Astrocyte (in vitro differentiated cells and primary cell): ENCODE results near the gene PPIF. TPM values are rescaled to one million over a fixed set of nuclear protein-coding genes. Genes with fewer than 3 reads are reported as not detected.

ENCODE experiments used
- DNase-seq: peaks from one replicate; pipeline ENCODE4 v3.0.0-alpha.2; 2010; ENCODE audit warnings: low read depth
- FAIRE-seq: peaks from 2 replicates; lab custom pipeline; 2011; peaks lifted over from hg19 to GRCh38; lab: Jason Lieb, UNC
- H2AFZ ChIP-seq: 2 replicates; pipeline ENCODE4 v1.6.0; 2012; ENCODE audit warnings: low read depth, low read length, inconsistent platforms
- H3K27ac ChIP-seq: 2 replicates; pipeline ENCODE4 v1.5.1; 2011; ENCODE audit warnings: low read depth, low read length, inconsistent platforms
- H3K27me3 ChIP-seq: 2 replicates; pipeline ENCODE4 v1.6.0; 2011; ENCODE audit warnings: low read length, inconsistent platforms; ENCODE audit not compliant: insufficient read depth
- H3K36me3 ChIP-seq: 2 replicates; pipeline ENCODE4 v1.5.1; 2011; ENCODE audit warnings: low read length, inconsistent platforms; ENCODE audit not compliant: insufficient read depth
- H3K4me1 ChIP-seq: 2 replicates; pipeline ENCODE4 v1.5.1; 2011; ENCODE audit warnings: low read length, inconsistent platforms; ENCODE audit not compliant: insufficient read depth
- H3K4me2 ChIP-seq: 2 replicates; pipeline ENCODE4 v1.6.0; 2012; ENCODE audit warnings: low read length, inconsistent platforms
- H3K4me3 ChIP-seq: 2 replicates; pipeline ENCODE4 v1.5.1; 2011; ENCODE audit warnings: low read depth, mild to moderate bottlenecking, low read length, inconsistent platforms; ENCODE audit not compliant: insufficient read depth
- H3K79me2 ChIP-seq: 2 replicates; pipeline ENCODE4 v1.6.0; 2012; ENCODE audit warnings: mild to moderate bottlenecking, low read length, inconsistent platforms; ENCODE audit not compliant: insufficient read depth
- H3K9ac ChIP-seq: 2 replicates; pipeline ENCODE4 v1.6.0; 2012; ENCODE audit warnings: mild to moderate bottlenecking, low read length, inconsistent platforms
- H3K9me3 ChIP-seq: 2 replicates; pipeline ENCODE4 v1.5.1; 2012; ENCODE audit warnings: low read depth, mild to moderate bottlenecking, low read length, inconsistent platforms; ENCODE audit not compliant: insufficient read depth
- H4K20me1 ChIP-seq: 2 replicates; pipeline ENCODE4 v1.6.0; 2012; ENCODE audit warnings: low read length, inconsistent platforms; ENCODE audit not compliant: insufficient read depth
- H3K27ac Mint-ChIP-seq: one replicate; pipeline ENCODE4 v1.8.0; 2021; ENCODE audit warnings: mild to moderate bottlenecking, mixed read lengths; ENCODE audit not compliant: unreplicated experiment
- H3K27me3 Mint-ChIP-seq: one replicate; pipeline ENCODE4 v1.8.0; 2021; ENCODE audit warnings: low read depth, mixed read lengths; ENCODE audit not compliant: unreplicated experiment
- H3K36me3 Mint-ChIP-seq: one replicate; pipeline ENCODE4 v1.8.0; 2021; ENCODE audit warnings: low read depth, mixed read lengths; ENCODE audit not compliant: unreplicated experiment
- H3K4me1 Mint-ChIP-seq: one replicate; pipeline ENCODE4 v1.8.0; 2021; ENCODE audit warnings: low read depth, mixed read lengths; ENCODE audit not compliant: unreplicated experiment
- H3K4me3 Mint-ChIP-seq: one replicate; pipeline ENCODE4 v1.8.0; 2021; ENCODE audit warnings: mild to moderate bottlenecking, moderate library complexity, mixed read lengths; ENCODE audit not compliant: unreplicated experiment
- H3K9me3 Mint-ChIP-seq: one replicate; pipeline ENCODE4 v1.8.0; 2021; ENCODE audit warnings: mild to moderate bottlenecking, mixed read lengths; ENCODE audit not compliant: unreplicated experiment
- EZH2 ChIP-seq: IDR thresholded peaks from 2 replicates; pipeline ENCODE4 v1.6.1; 2012; ENCODE audit warnings: mild to moderate bottlenecking, low read length, inconsistent platforms; ENCODE audit not compliant: insufficient read depth
- total RNA-seq: library from RNA; stranded (reverse); gene quantifications from 2 replicates; pipeline ENCODE4 v1.2.1, GENCODE V29; 2021
- TF ChIP-seq, protein P1 (sequence below): IDR thresholded peaks from 2 replicates; pipeline ENCODE4 v1.5.1; 2011; ENCODE audit warnings: low read depth, mild to moderate bottlenecking, inconsistent platforms, low read length, moderate library complexity; ENCODE audit not compliant: insufficient read depth

The PPIF gene
- total RNA-seq, 1 donor from 2014 or later: 31.7 TPM

DNA sequence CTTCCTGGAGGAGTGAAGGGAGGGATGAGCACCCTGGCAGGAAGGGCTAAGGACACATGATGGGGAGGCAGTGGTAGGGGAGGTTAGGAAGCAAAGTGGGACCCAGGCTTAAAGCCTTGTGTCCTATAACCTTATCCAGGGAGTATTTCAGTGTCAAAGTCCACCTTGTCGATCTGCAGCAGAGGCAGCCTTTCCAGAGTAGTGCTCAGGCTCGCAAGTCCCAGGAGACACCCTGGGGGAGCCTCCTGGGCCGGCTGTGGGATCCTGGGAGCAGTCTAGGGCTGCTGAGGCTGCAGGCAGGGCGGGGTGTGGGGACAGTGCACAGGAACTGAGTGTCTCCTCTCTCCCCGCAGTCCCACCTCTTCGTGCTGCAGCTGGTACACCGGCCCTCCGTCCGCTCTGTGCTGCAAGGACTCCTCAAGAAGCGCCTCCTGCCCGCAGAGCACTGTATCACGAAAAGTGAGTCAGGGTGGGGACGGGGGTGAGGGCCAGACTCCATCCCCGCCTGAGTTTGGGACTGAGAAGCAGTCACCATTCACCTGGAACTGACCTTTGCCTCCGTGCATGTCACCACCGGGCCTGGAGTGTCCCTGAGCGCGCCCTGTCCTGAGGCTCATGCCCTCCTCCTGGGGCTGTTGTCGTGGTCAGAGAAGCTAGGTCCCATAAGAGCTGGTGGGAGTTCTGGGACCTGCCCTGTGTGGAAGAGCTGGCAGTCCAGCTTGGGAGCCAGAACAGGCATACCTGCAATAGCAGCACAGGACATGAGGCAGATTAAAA is 45.3 kb upstream of the PPIF start:
- Histone ChIP-seq H3K4me3 (no peak overlapping the region), H3K9me3 (no peaks in the 10 kb centered on the region), H3K79me2 (peaks cover 7% of the 10 kb centered on the region), H3K4me1 (peaks cover 27% of the 10 kb centered on the region), H3K27ac (no peak overlapping the region), H4K20me1 (peaks cover 90% of the 10 kb centered on the region), H3K27me3 (no peaks in the 10 kb centered on the region), H2AFZ (no peak overlapping the region), H3K4me2 (no peak overlapping the region), H3K36me3 (peaks cover 46% of the 10 kb centered on the region), H3K9ac (no peak overlapping the region)
- no peak overlapping the region for H3K27ac Mint-ChIP-seq
- H3K36me3 Mint-ChIP-seq: peaks cover 12% of the 10 kb centered on the region
- FAIRE-seq (no peak), DNase-seq (no peak)
- TF ChIP-seq EZH2: no peak
- TF ChIP-seq, protein P1, sequence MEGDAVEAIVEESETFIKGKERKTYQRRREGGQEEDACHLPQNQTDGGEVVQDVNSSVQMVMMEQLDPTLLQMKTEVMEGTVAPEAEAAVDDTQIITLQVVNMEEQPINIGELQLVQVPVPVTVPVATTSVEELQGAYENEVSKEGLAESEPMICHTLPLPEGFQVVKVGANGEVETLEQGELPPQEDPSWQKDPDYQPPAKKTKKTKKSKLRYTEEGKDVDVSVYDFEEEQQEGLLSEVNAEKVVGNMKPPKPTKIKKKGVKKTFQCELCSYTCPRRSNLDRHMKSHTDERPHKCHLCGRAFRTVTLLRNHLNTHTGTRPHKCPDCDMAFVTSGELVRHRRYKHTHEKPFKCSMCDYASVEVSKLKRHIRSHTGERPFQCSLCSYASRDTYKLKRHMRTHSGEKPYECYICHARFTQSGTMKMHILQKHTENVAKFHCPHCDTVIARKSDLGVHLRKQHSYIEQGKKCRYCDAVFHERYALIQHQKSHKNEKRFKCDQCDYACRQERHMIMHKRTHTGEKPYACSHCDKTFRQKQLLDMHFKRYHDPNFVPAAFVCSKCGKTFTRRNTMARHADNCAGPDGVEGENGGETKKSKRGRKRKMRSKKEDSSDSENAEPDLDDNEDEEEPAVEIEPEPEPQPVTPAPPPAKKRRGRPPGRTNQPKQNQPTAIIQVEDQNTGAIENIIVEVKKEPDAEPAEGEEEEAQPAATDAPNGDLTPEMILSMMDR: no peak
- H3K4me3 Mint-ChIP-seq: no peak overlapping the region
- no peaks in the 10 kb centered on the region for H3K27me3 Mint-ChIP-seq
- H3K4me1 Mint-ChIP-seq: peaks cover 15% of the 10 kb centered on the region
- no peaks in the 10 kb centered on the region for H3K9me3 Mint-ChIP-seq

DNA sequence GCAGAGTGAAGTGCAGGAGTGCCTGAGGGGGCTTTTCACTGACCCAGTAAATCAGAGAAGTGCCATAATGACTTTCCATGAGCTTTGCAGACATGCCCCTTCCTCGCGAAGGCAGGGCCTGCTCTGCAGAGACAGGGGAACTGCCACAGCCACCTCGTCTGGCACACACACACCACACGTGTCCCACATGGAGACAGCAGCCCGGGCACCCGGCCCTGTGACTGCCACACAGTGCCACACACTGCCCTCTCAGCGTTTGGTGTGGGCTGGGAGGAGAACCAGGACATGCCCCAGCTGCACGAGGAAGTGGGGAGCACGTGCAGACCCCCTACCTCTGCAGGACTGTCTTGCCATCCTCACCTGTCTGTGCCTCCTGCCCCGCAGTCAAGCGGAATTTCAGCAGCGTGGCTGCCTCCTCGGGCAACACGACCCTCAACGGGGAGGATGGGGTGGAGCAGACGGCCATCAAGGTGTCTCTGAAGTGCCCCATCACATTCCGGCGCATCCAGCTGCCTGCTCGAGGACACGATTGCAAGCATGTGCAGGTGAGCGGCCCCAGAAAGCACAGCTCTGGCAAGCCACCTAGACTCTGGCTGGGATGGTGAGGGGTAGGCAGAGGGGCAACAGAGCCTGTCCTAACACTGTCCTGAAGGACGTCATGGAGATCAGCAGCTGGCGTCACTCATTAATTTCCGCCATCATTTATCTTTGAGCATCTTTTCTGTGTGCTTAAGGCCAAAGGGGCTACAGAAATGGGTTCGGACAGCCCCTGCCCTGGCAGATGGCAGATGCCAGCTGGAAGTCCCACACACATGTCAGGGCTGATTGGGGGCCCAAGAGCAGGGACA is 43.4 kb upstream of the PPIF start:
- peaks cover 13% of the 10 kb centered on the region for H3K36me3 Mint-ChIP-seq
- no peak overlapping the region for H3K4me3 ChIP-seq
- H3K79me2 ChIP-seq: peaks cover 7% of the 10 kb centered on the region
- H3K36me3 ChIP-seq: peaks cover 47% of the 10 kb centered on the region
- no peak overlapping the region for H3K9ac ChIP-seq
- H3K27ac Mint-ChIP-seq: no peak overlapping the region
- no peak overlapping the region for H3K4me2 ChIP-seq
- H3K27me3 Mint-ChIP-seq: no peaks in the 10 kb centered on the region
- FAIRE-seq (no peak), DNase-seq (no peak)
- H3K27ac ChIP-seq: no peak overlapping the region
- H2AFZ ChIP-seq: no peak overlapping the region
- no peaks in the 10 kb centered on the region for H3K27me3 ChIP-seq
- TF ChIP-seq, protein P1: no peak
- no peak for TF ChIP-seq EZH2
- no peaks in the 10 kb centered on the region for H3K9me3 ChIP-seq
- peaks cover 16% of the 10 kb centered on the region for H3K4me1 ChIP-seq
- H4K20me1 ChIP-seq: peaks cover 88% of the 10 kb centered on the region
- H3K4me3 Mint-ChIP-seq: no peak overlapping the region
- no peaks in the 10 kb centered on the region for H3K9me3 Mint-ChIP-seq
- peaks cover 9% of the 10 kb centered on the region for H3K4me1 Mint-ChIP-seq
